Fibroblast of lung (primary cell): ENCODE results near the gene PLEKHG7. TPM values are rescaled to one million over a fixed set of nuclear protein-coding genes. Genes with fewer than 3 reads are reported as not detected.

ENCODE experiments used
- DNase-seq, 2 donors: peaks; one replicate each; pipeline versions ENCODE4 v3.0.0 to v3.0.0-alpha.2; 2010; ENCODE audit warnings: low read depth in 2 of 2
- H2AFZ ChIP-seq: 2 replicates; pipeline ENCODE4 v1.5.1; 2012; ENCODE audit warnings: low read length, control low read depth, inconsistent platforms
- H3K27ac ChIP-seq: 2 replicates; pipeline ENCODE4 v1.5.1; 2011; ENCODE audit warnings: low read length, control low read depth; ENCODE audit not compliant: insufficient read depth
- H3K27me3 ChIP-seq: 2 replicates; pipeline ENCODE4 v1.5.1; 2011; ENCODE audit warnings: mild to moderate bottlenecking, low read length; ENCODE audit not compliant: control insufficient read depth, insufficient read depth
- H3K36me3 ChIP-seq: 2 replicates; pipeline ENCODE4 v1.5.1; 2011; ENCODE audit warnings: low read length; ENCODE audit not compliant: control insufficient read depth, insufficient read depth
- H3K4me1 ChIP-seq: 2 replicates; pipeline ENCODE4 v1.5.1; 2011; ENCODE audit warnings: low read length; ENCODE audit not compliant: control insufficient read depth, insufficient read depth; ENCODE audit errors: extremely low read depth
- H3K4me2 ChIP-seq: 2 replicates; pipeline ENCODE4 v1.5.1; 2011; ENCODE audit warnings: low read length, control low read depth; ENCODE audit not compliant: insufficient read depth; ENCODE audit errors: extremely low read depth
- H3K4me3 ChIP-seq, 4 experiments: fragments of 200-600 bp in 1 of 4; sonication (generic) in 1 of 4; replicated peaks in 1 of 4; 2 replicates each; pipeline ENCODE4 v1.5.1; 2011 to 2016; ENCODE audit warnings: low read length in 4 of 4, low read depth in 3 of 4, mild to moderate bottlenecking in 3 of 4, control low read depth in 2 of 4, inconsistent platforms in 1 of 4, mixed read lengths in 1 of 4; ENCODE audit not compliant: insufficient read depth in 1 of 4; ENCODE audit errors: control extremely low read depth in 1 of 4
- H3K79me2 ChIP-seq: 2 replicates; pipeline ENCODE4 v1.5.1; 2012; ENCODE audit warnings: mild to moderate bottlenecking, low read length, inconsistent platforms; ENCODE audit not compliant: control insufficient read depth, insufficient read depth
- H3K9ac ChIP-seq: 2 replicates; pipeline ENCODE4 v1.5.1; 2011; ENCODE audit warnings: mild to moderate bottlenecking, low read length, control low read depth; ENCODE audit not compliant: insufficient read depth
- H3K9me3 ChIP-seq: 2 replicates; pipeline ENCODE4 v1.5.1; 2012; ENCODE audit warnings: low read depth, low read length; ENCODE audit not compliant: control insufficient read depth, insufficient read depth
- H4K20me1 ChIP-seq: 2 replicates; pipeline ENCODE4 v1.5.1; 2011; ENCODE audit warnings: low read length; ENCODE audit not compliant: control insufficient read depth, insufficient read depth; ENCODE audit errors: extremely low read depth
- CTCF ChIP-seq, 2 donors: IDR thresholded peaks in 1 of 2; conservative IDR thresholded peaks in 1 of 2; 1 replicate in 1 of 2; 2 replicates in 1 of 2; pipeline ENCODE4 v1.5.1; 2011 to 2012; ENCODE audit warnings: low read length in 2 of 2, control low read depth in 1 of 2, inconsistent platforms in 1 of 2, low read depth in 1 of 2, mild to moderate bottlenecking in 1 of 2
- EZH2 ChIP-seq: IDR thresholded peaks from 2 replicates; pipeline ENCODE4 v1.5.1; 2012; ENCODE audit warnings: low read length, control low read depth, mild to moderate bottlenecking; ENCODE audit errors: missing control alignments
- polyA plus RNA-seq, 2 donors: library from polyadenylated mRNA; depleted of rRNA in 1 of 2; stranded (reverse) in 1 of 2; unstranded in 1 of 2; fragments of >200 nt; gene quantifications; 2 replicates each; pipeline ENCODE4 v1.2.1, GENCODE V29; 2011 to 2012; ENCODE audit warnings: missing spikeins in 1 of 2
- total RNA-seq: library from RNA; depleted of rRNA; stranded (reverse); fragments of >200 nt; gene quantifications from 2 replicates; pipeline ENCODE4 v1.2.1, GENCODE V29; 2014

Gene PLEKHG7
- total and polyA plus RNA-seq, 2 donors (not counting 1 experiment from before 2014, with no cell fraction given) = not detected

GRCh38 chr12:92771001-92771400 lies 68.2 kb downstream of the PLEKHG7 start:
- Histone ChIP-seq H3K79me2 (no peaks in the 10 kb centered on the region), H3K4me1 (no peaks in the 10 kb centered on the region), H4K20me1 (no peaks in the 10 kb centered on the region), H3K4me3 (no peak overlapping the region), H3K9me3 (no peaks in the 10 kb centered on the region), H2AFZ (no peak overlapping the region), H3K36me3 (no peaks in the 10 kb centered on the region), H3K9ac (no peak overlapping the region), H3K27me3 (no peaks in the 10 kb centered on the region), H3K27ac (no peak overlapping the region), H3K4me2 (no peak overlapping the region)
- DNase-seq = peak in 1 of 2 donors; percentile 22
- no peak for TF ChIP-seq CTCF (conservative IDR thresholded peaks at IDR 0.05 in 1 of 2, IDR thresholded peaks at IDR 0.05 in 1 of 2; ENCODE audit: low read depth in 1 of 2, low read length in 2 of 2)
- no peak for TF ChIP-seq EZH2

GRCh38 chr12:92775416-92775815 lies 72.6 kb downstream of the PLEKHG7 start:
- Histone ChIP-seq H4K20me1 (no peaks in the 10 kb centered on the region), H3K9ac (no peak overlapping the region), H3K27me3 (no peaks in the 10 kb centered on the region), H3K79me2 (no peaks in the 10 kb centered on the region), H3K4me3 (no peak overlapping the region), H3K4me1 (no peaks in the 10 kb centered on the region), H3K36me3 (peaks cover 2% of the 10 kb centered on the region), H3K9me3 (no peaks in the 10 kb centered on the region), H3K4me2 (no peak overlapping the region), H3K27ac (no peak overlapping the region), H2AFZ (no peak overlapping the region)
- DNase-seq = no peak
- TF ChIP-seq EZH2 = no peak
- TF ChIP-seq CTCF (conservative IDR thresholded peaks at IDR 0.05 in 1 of 2, IDR thresholded peaks at IDR 0.05 in 1 of 2; ENCODE audit: low read depth in 1 of 2, low read length in 2 of 2) = no peak

GRCh38 chr12:92778525-92778924 lies 75.7 kb downstream of the PLEKHG7 start:
- no peaks in the 10 kb centered on the region for H3K27me3 ChIP-seq
- no peaks in the 10 kb centered on the region for H3K9me3 ChIP-seq
- no peak overlapping the region for H3K4me2 ChIP-seq
- no peaks in the 10 kb centered on the region for H3K4me1 ChIP-seq
- no peaks in the 10 kb centered on the region for H3K79me2 ChIP-seq
- H3K9ac ChIP-seq = no peak overlapping the region
- H3K36me3 ChIP-seq = peaks cover 2% of the 10 kb centered on the region
- DNase-seq = peak in 1 of 2 donors; percentile 24
- H3K27ac ChIP-seq = no peak overlapping the region
- no peak overlapping the region for H3K4me3 ChIP-seq
- TF ChIP-seq EZH2 (no peak), CTCF (conservative IDR thresholded peaks at IDR 0.05 in 1 of 2, IDR thresholded peaks at IDR 0.05 in 1 of 2; ENCODE audit: low read depth in 1 of 2, low read length in 2 of 2) (no peak)
- H2AFZ ChIP-seq = no peak overlapping the region
- no peaks in the 10 kb centered on the region for H4K20me1 ChIP-seq
